Measurements from ENCODE around the gene TAF8.

DNA sequence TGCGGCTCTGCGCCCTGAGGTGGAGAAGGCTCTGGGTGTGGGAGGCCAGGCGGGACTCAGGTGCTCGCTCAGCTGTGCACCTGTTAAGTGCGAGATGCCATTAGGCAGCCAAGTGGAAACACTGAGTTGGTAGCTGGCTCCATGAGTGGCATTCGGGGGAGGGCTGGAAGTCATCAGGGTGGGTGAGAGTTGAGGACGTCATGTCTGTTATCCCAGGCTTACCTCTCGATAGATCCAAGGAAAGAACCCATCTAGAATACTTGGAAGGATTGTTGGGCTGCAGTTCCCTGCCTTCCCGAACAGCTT, 41.3 kb downstream of the TAF8 start:
- TF ChIP-seq, protein P1, sequence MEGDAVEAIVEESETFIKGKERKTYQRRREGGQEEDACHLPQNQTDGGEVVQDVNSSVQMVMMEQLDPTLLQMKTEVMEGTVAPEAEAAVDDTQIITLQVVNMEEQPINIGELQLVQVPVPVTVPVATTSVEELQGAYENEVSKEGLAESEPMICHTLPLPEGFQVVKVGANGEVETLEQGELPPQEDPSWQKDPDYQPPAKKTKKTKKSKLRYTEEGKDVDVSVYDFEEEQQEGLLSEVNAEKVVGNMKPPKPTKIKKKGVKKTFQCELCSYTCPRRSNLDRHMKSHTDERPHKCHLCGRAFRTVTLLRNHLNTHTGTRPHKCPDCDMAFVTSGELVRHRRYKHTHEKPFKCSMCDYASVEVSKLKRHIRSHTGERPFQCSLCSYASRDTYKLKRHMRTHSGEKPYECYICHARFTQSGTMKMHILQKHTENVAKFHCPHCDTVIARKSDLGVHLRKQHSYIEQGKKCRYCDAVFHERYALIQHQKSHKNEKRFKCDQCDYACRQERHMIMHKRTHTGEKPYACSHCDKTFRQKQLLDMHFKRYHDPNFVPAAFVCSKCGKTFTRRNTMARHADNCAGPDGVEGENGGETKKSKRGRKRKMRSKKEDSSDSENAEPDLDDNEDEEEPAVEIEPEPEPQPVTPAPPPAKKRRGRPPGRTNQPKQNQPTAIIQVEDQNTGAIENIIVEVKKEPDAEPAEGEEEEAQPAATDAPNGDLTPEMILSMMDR (IDR thresholded peaks at IDR 0.05) = no peak
- TF ChIP-seq POLR2A (IDR thresholded peaks at IDR 0.05) (no peak), EP300 (IDR thresholded peaks at IDR 0.05; ENCODE audit: low read depth) (no peak)
